Globus pallidus (tissue), 1 donor: ENCODE measurements around the gene SASH1.
"Not testable (repeated sequence)": the region's sequence is repeated elsewhere in the genome, so short reads cannot be mapped to it uniquely, and the experiment has no call there.

Source experiments
- DNase-seq: peaks from one replicate; pipeline ENCODE4 v3.0.0-alpha.2; 2015; ENCODE audit warnings: low spot score

The SASH1 gene

GRCh38 chr6:148550569-148550968 is 207.9 kb downstream of the SASH1 start:
- no peak for DNase-seq

- DNase-seq, result no peak
Observed at GRCh38 chr6:148551226-148551625, 208.6 kb downstream of the SASH1 start.

- no peak for DNase-seq
Observed at GRCh38 chr6:148556410-148556809, 213.8 kb downstream of the SASH1 start.

GRCh38 chr6:148557796-148558321 is 215.2 kb downstream of the SASH1 start:
- DNase-seq, result no peak

GRCh38 chr6:148559848-148560433 is 217.3 kb downstream of the SASH1 start:
- DNase-seq, result peak; percentile 72

GRCh38 chr6:148561629-148562028 is 219.0 kb downstream of the SASH1 start:
- DNase-seq, result no peak

GRCh38 chr6:148563066-148563465 is 220.4 kb downstream of the SASH1 start:
- no peak for DNase-seq

GRCh38 chr6:148564494-148565035 is 221.9 kb downstream of the SASH1 start:
- no peak for DNase-seq

GRCh38 chr6:148565321-148565926 is 222.8 kb downstream of the SASH1 start:
- DNase-seq, result no peak

- DNase-seq, result peak; percentile 42
Observed at GRCh38 chr6:148565930-148566663, 223.5 kb downstream of the SASH1 start.

- no peak for DNase-seq
Observed at GRCh38 chr6:148566664-148567350, 224.2 kb downstream of the SASH1 start.

- no peak for DNase-seq
Observed at GRCh38 chr6:148570456-148570855, 227.8 kb downstream of the SASH1 start.

GRCh38 chr6:148572676-148573335 is 230.2 kb downstream of the SASH1 start:
- DNase-seq, result no peak

GRCh38 chr6:148573922-148574321 is 231.3 kb downstream of the SASH1 start:
- no peak for DNase-seq

GRCh38 chr6:148577687-148578488 is 235.2 kb downstream of the SASH1 start:
- DNase-seq, result peak; percentile 78

GRCh38 chr6:148578489-148578814 is 235.8 kb downstream of the SASH1 start:
- no peak for DNase-seq

- DNase-seq, result no peak
Observed at GRCh38 chr6:148578837-148579565, 236.4 kb downstream of the SASH1 start.

- no peak for DNase-seq
Observed at GRCh38 chr6:148580442-148580841, 237.8 kb downstream of the SASH1 start.

GRCh38 chr6:148583631-148584030 is 241.0 kb downstream of the SASH1 start:
- no peak for DNase-seq

- DNase-seq, result not testable (repeated sequence)
Observed at GRCh38 chr6:148585641-148586040, 243.0 kb downstream of the SASH1 start.
